HUES6 (cell line): Measurements from ENCODE around the gene VAC14.

ENCODE experiments used
- H3K27ac ChIP-seq: 2 replicates; pipeline ENCODE4 v1.7.0; 2013; ENCODE audit warnings: low read depth, mild to moderate bottlenecking, low read length, inconsistent platforms
- H3K27me3 ChIP-seq: 2 replicates; pipeline ENCODE4 v1.6.1; 2013; ENCODE audit warnings: low read length; ENCODE audit not compliant: control insufficient read depth, insufficient read depth
- H3K36me3 ChIP-seq: 2 replicates; pipeline ENCODE4 v1.6.1; 2013; ENCODE audit warnings: low read length; ENCODE audit not compliant: control insufficient read depth, insufficient read depth
- H3K4me1 ChIP-seq: 2 replicates; pipeline ENCODE4 v1.6.1; 2013; ENCODE audit warnings: low read length; ENCODE audit not compliant: control insufficient read depth, insufficient read depth
- H3K4me3 ChIP-seq: 2 replicates; pipeline ENCODE4 v1.5.1; 2013; ENCODE audit warnings: low read depth, low read length
- H3K9ac ChIP-seq: one replicate; pipeline ENCODE4 v1.6.1; 2013; ENCODE audit warnings: mild to moderate bottlenecking, low read length
- H3K9me3 ChIP-seq: 2 replicates; pipeline ENCODE4 v1.6.1; 2013; ENCODE audit warnings: low read depth, low read length; ENCODE audit not compliant: control insufficient read depth, insufficient read depth

VAC14 gene

DNA sequence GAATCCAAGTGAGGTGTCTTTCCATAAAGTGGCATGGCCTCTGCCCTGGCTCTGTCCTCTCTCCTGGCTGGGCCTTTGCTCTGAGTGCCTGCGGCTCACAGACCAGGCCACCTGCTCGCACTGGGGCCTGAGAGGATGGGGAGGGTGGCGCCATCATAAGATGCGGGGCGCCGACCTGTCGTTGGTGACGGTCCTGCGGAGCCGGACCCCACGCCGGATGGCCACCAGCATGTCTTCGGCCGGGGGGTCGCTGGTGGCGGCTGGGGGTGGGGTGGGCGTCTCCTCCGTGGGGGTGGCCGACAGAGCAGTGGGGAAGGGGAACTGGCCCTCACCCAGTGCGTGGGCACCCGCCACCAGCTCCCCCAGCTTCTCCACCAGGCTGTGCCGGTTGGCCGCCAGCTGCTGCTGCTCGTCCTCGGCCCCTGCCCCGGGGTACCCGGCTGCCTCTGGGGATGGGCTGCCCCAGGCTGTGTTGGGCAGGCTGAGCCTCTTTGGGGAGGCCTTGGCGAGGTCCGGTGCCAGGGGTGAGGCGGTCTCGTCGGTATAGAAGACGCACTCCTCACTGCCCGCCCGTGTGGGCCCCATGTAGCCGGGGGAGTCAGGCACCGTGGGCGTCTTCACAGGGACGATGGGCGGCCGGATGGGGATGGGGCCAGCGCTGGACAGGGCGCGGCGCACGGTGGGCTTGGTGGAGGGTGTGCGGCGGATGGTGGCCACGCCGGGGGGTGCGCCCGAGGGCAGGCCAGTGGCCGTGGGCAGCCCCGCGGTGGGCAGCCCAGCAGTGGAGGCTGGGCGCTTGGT is 137.2 kb downstream of the VAC14 start:
- no peak overlapping the region for H3K9ac ChIP-seq
- peaks cover 43% of the 10 kb centered on the region for H3K36me3 ChIP-seq
- no peak overlapping the region for H3K27ac ChIP-seq

DNA sequence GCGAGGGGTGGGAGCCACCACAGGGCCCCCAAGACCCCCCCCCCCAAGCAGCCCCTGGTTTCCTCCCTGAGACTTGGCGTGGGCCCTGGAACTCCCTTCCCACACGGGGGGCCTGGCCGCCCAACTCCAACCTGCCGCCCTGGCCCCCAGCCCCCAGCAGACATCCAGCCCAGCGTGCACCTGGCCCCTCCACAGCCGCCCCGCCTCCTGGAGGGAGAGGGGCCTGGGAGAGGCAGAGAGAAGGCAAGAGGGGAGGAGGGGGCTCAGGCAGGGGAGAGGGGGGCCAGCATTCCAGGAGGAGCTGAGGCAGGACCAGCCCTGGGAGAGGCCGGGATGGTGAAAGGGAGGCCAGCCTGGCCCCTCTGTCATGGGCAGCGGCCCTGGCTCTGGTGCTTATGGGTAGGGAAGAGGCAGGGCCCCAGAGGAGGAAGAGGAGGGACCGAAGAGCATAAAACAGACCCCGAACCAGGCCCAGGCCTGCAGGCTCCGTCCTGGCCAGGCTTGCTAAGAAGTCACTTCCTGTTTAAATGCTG is 137.9 kb downstream of the VAC14 start:
- Histone ChIP-seq H3K27me3 (no peaks in the 10 kb centered on the region), H3K4me1 (0 out of 2 replicates have a peak, but pooled peaks cover 3% of the 10 kb centered on the region), H3K9ac (no peak overlapping the region), H3K4me3 (no peak overlapping the region), H3K27ac (no peak overlapping the region), H3K36me3 (peaks cover 38% of the 10 kb centered on the region), H3K9me3 (no peaks in the 10 kb centered on the region)

More for the DNA sequence above, 137.2 kb downstream of the VAC14 start:
- no peaks in the 10 kb centered on the region; the same call in 1 of the 2 replicates for H3K9me3 ChIP-seq
- H3K4me3 ChIP-seq, result no peak overlapping the region
- H3K27me3 ChIP-seq, result no peaks in the 10 kb centered on the region
- H3K4me1 ChIP-seq, result 0 out of 2 replicates have a peak, but pooled peaks cover 3% of the 10 kb centered on the region

DNA sequence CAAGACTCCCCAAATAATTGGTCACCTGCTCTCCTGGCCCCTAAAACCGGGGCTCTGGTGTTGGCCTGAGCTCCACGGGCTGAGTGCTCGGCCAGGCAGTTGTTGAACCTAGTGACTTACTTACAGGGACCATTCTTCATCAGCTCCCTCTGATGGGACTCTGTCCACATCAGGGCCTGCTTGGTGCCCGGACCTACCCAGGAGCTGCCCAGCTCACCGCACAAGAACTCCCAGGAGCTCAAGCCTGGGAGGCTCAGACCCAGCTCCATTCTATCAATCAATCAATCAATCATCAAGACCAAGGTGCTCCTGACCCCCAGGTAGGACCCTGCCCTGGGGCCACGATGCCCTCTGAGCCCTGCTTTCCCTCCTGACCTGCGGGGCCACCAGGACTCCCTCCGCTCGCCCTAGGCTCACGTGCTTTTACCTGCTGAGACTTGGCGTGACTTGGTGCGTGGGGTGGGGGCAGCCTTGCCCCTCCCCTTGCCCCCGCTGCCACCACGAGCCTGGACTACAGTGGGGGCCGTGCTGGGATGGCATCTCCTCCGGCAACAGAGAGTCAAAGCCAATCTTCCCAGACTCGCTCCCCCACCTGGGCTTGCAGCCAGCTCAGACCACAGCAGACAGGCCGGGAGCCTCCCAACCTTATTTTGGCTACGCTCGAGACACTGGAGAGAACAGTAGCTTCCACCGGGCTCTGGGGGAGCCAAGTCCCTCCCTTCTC is 138.9 kb downstream of the VAC14 start:
- Histone ChIP-seq H3K36me3 (peaks cover 37% of the 10 kb centered on the region), H3K4me1 (0 out of 2 replicates have a peak, but pooled peaks cover 3% of the 10 kb centered on the region), H3K4me3 (no peak overlapping the region), H3K9ac (no peak overlapping the region), H3K9me3 (no peaks in the 10 kb centered on the region), H3K27me3 (no peaks in the 10 kb centered on the region), H3K27ac (no peak overlapping the region)

DNA sequence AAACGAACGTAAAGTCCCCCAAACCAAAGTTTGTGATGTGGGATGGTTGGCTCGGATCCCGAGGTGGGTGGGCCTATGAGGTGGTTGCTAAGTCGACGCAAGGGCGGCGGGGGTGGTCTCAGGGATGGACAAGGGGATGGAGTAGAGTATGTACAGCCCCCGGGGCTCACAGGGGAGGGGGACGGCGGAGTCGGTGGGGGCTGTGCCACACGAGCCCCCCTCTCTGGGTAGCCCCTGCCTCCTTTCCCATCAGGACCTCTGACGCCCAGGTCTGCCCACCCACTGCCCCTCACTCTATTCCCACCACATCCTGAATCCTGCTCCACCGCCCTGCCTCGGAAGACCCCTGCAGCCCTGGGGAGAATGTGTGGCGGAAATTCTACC is 139.4 kb downstream of the VAC14 start:
- peaks cover 32% of the 10 kb centered on the region for H3K36me3 ChIP-seq
- no peaks in the 10 kb centered on the region for H3K9me3 ChIP-seq
- no peak overlapping the region for H3K4me3 ChIP-seq
- 0 out of 2 replicates have a peak, but pooled peaks cover 3% of the 10 kb centered on the region for H3K4me1 ChIP-seq
- H3K27me3 ChIP-seq, result no peaks in the 10 kb centered on the region
- no peak overlapping the region for H3K27ac ChIP-seq
- H3K9ac ChIP-seq, result no peak overlapping the region

DNA sequence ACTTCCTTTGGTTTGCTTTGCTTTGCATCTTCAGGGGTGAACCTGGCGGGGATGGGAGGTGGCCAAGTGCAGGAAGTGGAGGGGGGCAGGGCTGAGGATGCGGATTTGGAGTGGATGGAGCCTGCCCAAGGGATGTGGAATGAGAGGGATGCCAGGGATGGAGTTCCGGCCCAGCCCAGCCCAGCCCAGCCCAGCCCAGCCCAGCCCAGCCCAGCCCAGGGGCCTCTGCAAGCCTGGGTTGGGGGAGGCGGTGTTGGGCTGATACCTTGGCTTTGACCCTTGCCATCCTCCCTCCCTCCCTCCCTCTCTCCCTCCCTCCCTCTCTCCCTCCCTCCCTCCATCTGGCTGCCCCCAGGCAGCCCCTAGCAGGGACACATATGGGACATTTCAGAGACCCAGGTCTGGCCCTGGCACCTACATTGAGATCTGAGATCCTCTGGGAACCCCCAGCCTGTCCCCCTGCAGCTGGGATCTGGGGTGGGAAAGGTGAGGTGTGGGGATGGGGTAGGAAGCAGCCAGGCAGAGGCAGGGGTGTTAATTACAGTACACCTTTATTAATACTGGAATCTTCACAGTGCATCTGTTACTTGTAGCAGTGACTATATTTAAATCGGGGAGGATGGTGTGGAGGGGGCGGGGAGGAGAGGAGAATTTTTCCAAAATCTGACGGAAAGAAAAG is 140.1 kb downstream of the VAC14 start:
- H3K4me1 ChIP-seq, result 0 out of 2 replicates have a peak, but pooled peaks cover 3% of the 10 kb centered on the region
- no peaks in the 10 kb centered on the region for H3K9me3 ChIP-seq
- peaks cover 25% of the 10 kb centered on the region for H3K36me3 ChIP-seq
- H3K9ac ChIP-seq, result no peak overlapping the region
- no peak overlapping the region for H3K4me3 ChIP-seq
- no peak overlapping the region for H3K27ac ChIP-seq
- H3K27me3 ChIP-seq, result no peaks in the 10 kb centered on the region

DNA sequence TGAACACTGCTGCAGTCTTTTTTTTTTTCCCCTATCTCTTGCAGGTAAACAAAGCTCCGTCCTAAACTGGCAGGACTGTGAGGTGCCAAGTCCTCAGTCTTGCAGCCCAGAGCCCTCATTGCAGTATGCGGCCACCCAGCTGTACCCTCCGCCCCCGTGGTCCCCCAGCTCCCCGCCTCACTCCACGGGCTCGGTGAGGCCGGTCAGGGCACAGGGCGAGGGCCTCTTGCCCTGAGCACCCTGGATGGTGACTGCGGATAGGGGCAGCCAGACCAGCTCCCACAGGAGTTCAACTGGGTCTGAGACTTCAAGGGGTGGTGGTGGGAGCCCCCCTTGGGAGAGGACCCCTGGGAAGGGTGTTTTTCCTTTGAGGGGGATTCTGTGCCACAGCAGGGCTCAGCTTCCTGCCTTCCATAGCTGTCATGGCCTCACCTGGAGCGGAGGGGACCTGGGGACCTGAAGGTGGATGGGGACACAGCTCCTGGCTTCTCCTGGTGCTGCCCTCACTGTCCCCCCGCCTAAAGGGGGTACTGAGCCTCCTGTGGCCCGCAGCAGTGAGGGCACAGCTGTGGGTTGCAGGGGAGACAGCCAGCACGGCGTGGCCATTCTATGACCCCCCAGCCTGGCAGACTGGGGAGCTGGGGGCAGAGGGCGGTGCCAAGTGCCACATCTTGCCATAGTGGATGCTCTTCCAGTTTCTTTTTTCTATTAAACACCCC is 140.8 kb downstream of the VAC14 start:
- Histone ChIP-seq H3K27ac (no peak overlapping the region), H3K4me1 (0 out of 2 replicates have a peak, but pooled peaks cover 3% of the 10 kb centered on the region), H3K36me3 (peaks cover 18% of the 10 kb centered on the region), H3K4me3 (no peak overlapping the region), H3K9me3 (no peaks in the 10 kb centered on the region), H3K27me3 (no peaks in the 10 kb centered on the region), H3K9ac (no peak overlapping the region)

DNA sequence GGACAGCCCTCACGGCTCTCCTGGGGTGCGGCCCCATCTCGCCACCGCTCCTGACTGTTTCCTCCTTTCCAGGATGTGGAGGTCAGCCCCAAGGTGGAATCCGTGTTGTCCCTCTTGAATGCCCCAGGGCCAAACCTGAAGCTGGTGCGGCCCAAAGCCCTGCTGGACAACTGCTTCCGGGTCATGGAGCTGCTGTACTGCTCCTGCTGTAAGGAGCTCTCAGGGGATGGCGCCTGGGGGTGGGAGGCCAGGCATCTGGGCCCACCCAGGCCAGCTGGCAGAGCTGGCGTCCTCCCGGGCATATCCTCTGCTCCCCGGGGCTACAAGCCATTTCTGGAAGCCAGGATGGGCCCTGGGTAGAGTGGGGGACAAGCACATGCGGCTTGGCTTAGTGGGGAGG is 141.4 kb downstream of the VAC14 start:
- Histone ChIP-seq H3K9me3 (no peaks in the 10 kb centered on the region), H3K9ac (no peak overlapping the region), H3K36me3 (peaks cover 12% of the 10 kb centered on the region), H3K4me3 (no peak overlapping the region), H3K27ac (no peak overlapping the region), H3K27me3 (no peaks in the 10 kb centered on the region), H3K4me1 (0 out of 2 replicates have a peak, but pooled peaks cover 3% of the 10 kb centered on the region)

DNA sequence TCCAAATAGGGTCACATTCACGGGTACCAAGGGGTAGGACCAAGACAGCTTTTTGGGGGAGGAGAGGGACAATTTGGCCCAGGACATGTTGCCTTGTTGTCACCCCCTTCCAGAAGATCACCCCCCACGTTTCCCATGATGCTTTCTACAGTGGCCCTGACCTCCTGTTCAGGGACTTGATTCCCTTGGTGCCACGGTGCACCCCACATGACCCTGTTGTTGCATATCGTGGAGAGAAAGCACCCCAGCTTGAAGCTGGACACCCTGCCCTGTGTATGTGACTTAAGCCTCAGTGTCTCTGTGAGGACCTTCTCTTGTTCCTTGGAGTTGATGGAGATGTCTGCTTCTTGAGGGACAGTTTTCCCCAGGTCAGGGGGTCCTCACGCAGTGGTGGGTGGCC is 142.0 kb downstream of the VAC14 start:
- no peaks in the 10 kb centered on the region for H3K9me3 ChIP-seq
- H3K4me3 ChIP-seq, result no peak overlapping the region
- no peaks in the 10 kb centered on the region for H3K27me3 ChIP-seq
- peaks cover 6% of the 10 kb centered on the region for H3K36me3 ChIP-seq
- peaks cover 8% of the 10 kb centered on the region for H3K4me1 ChIP-seq
- H3K27ac ChIP-seq, result no peak overlapping the region
- no peak overlapping the region for H3K9ac ChIP-seq

DNA sequence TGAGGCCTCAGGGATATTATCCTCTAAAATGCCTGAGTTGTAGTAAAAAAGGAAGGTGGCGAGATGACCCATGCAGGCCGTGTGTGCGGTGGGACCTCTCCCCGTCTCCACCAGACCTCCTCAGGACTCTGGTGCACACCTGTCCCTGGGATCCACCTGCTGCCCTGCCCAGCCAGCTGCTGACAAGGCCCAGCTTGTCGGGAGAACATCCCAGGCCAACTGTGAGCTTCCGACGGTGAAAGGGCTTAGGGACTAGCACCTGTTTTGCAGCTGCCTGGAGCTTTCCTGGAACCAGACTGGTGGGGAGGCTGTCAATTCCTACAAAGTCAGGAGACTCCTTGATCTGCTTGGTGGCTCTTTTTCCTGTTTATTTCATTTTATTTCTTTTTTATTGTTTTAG is 143.0 kb downstream of the VAC14 start:
- no peaks in the 10 kb centered on the region; the same call in 1 of the 2 replicates for H3K36me3 ChIP-seq
- no peak overlapping the region for H3K4me3 ChIP-seq
- H3K27ac ChIP-seq, result no peak overlapping the region
- peaks cover 10% of the 10 kb centered on the region for H3K4me1 ChIP-seq
- no peaks in the 10 kb centered on the region for H3K9me3 ChIP-seq
- no peaks in the 10 kb centered on the region for H3K27me3 ChIP-seq
- H3K9ac ChIP-seq, result no peak overlapping the region

DNA sequence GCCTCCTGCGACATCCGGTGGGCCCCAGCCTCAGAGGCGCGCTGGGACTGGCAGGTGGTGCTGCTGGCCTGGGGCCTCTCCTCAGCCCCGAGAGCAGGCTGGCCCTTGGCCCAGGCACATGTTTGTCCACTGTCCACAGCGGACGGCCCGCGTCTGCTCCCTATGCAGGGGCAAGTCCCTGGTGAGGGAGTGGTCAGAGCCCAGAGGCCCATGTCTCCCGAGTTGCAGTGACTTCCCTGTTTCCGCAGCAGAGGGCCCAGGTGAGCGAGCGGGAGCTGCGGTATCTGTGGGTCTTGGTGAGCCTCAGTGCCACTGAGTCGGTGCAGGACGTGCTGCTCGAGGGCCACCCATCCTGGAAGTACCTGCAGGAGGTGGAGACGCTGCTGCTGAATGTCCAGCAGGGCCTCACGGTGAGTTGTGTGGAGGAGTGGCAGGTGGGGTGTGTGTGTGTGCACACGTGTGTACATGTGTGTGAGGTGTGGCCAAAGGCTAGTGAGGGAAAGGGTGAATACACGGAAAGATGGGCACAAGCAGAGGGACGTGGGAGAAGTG is 144.2 kb downstream of the VAC14 start:
- H3K9me3 ChIP-seq, result no peaks in the 10 kb centered on the region
- no peak overlapping the region for H3K9ac ChIP-seq
- H3K4me1 ChIP-seq, result peaks cover 10% of the 10 kb centered on the region
- H3K27ac ChIP-seq, result no peak overlapping the region
- no peaks in the 10 kb centered on the region for H3K27me3 ChIP-seq
- no peak overlapping the region for H3K4me3 ChIP-seq
- no peaks in the 10 kb centered on the region for H3K36me3 ChIP-seq
